Suppressor macrophage (primary cell): ENCODE data around the gene PPP1R13L.
"Not testable (repeated sequence)": the region's sequence is repeated elsewhere in the genome, so short reads cannot be mapped to it uniquely, and the experiment has no call there.

Source experiments
- DNase-seq, 4 experiments: peaks; one replicate each; pipeline ENCODE4 v3.0.0-alpha.2; 2020 to 2022

Gene PPP1R13L

GRCh38 chr19:45342911-45343310 is 62.0 kb downstream of the PPP1R13L start:
- no peak for DNase-seq

DNA sequence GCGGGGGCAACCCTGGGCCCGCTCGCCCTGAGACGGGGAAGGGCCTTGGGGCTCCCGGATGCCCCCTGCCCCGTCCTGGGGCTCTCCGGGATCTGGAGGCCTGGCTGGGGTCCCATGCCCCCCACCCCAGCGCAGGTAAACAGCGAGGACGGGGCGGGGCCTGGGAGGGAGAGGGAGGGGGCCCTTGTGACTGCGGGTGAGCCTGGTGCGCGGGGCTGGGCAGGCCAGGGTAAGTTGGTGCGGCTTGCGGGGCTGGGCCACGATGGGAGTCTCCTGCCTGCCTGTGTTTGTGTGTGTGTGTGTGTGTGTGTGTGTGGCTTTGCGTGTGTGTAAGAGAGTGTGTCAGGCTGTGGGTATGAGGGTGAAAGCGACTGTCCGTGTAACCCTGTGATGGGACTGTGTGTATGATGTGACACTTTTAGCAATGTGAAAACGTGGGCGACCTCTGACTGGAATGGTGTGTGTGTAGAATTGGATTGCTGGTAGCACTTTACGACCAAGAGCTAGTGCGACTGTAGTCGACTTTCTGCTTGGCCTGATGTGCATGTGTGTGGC is 63.9 kb downstream of the PPP1R13L start:
- no peak for DNase-seq

DNA sequence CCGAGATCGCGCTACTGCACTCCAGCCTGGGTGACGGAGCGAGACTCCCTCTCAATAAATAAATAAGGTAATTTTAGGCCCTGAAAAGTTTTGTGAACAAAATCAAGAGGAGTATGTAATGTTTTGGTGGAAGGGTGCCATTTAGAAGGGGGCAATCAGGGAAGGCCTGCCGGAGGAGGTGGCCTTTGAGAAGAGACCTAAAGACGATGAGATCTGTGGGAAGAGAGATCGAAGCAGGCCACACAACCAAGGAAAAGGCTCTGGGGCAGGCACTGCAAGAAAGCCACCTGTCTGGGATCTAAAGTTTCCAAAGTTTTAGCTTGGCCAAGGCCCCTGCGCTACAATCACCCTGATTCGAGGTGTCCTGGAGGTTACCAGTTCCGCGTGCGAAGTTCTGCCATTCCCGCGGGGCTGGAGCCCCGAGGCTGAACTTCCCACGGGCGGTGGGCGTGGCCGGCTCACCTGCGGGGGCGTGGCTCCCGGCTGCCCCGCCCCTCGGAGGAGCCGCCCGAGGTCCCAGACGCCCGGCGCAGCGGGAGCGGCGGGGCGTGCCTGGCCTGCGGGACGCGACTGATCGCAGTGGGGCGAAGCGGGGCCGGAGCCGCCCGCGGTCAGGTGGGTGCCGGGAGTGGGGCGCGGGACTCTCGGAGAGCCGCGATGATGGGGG is 64.5 kb downstream of the PPP1R13L start, which contains the start of gene KLC3:
TSS of gene KLC3 (plus strand) at position 519 of the 667 bp plus-strand sequence. CDS start 4,792 bp downstream, outside the sequence.
- peak in 1 of 4 experiments; percentile 26 for DNase-seq

GRCh38 chr19:45339629-45340028 is 65.2 kb downstream of the PPP1R13L start:
- no peak for DNase-seq

DNA sequence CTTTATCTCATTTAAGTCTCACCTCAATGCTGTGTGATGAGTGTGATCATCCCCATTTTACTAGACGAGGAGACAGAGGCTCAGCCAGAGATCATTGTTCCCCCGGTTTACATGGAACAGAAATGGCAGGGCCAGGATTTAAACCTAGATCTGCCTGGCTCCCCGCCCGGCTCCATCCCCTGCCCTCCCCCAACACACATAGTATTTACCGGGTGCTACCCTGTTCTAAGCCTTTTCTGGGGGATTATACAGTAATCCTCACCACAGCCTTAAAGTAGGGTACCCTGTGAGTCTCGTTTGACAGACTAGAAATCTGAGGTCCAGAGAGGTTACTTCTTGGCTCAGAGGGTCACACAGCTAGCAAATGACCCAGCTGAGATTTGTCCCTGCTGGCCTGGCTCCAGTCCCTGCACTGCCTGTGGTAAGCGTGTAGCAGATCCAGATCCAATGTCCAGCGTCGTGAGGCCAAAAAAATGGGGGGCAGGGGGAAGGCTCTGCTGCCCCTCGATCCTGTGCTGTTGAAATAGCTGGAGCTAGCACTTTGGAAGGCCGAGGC is 68.1 kb downstream of the PPP1R13L start:
- DNase-seq: no peak

DNA sequence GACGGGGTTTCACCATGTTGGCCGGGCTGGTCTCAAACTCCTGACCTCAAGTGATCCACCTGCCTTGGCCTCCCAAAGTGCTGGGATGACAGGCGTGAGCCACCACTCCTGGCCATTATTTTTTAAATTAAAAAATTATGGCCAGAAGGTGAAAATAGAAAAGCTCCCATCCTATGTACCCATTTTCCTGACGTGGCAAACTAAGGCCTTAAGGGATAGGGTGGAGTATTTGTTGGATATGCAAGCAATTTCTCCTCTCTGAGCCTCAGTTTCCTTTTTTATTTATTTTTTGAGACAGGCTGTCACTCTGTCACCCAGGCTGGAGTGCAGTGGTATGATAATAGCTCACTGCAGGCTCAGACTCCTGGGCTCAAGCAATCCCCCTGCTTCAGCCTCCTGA is 70.0 kb downstream of the PPP1R13L start:
- not testable (repeated sequence) for DNase-seq

- DNase-seq: peak in 2 of 4 experiments; percentile 19 to 31
Observed at GRCh38 chr19:45333609-45334303, 71.1 kb downstream of the PPP1R13L start.

- peak in 1 of 4 experiments; percentile 0 for DNase-seq
Observed at GRCh38 chr19:45331411-45331810, 73.5 kb downstream of the PPP1R13L start.
